K562 (cell line): ENCODE measurements around the gene MPPED1.

Experiments used
- CAMTA2 ChIP-seq: fragments of 250-450 bp; sonication (Bioruptor Pico); conservative IDR thresholded peaks from 2 replicates; pipeline ENCODE4 v1.5.1; 2022
- KDM1A ChIP-seq, 2 experiments: fragments of 450-650 bp; IDR thresholded peaks; 2 replicates each; pipeline ENCODE4 v1.6.1; 2016; ENCODE audit warnings: mild to moderate bottlenecking in 2 of 2
- MTA2 ChIP-seq: fragments of 450-650 bp; IDR thresholded peaks from 2 replicates; pipeline ENCODE4 v1.6.1; 2016; ENCODE audit warnings: low read depth
- MTF1 ChIP-seq: fragments of 250-450 bp; sonication (Bioruptor Pico); IDR thresholded peaks from 2 replicates; pipeline ENCODE4 v1.9.0; 2021; ENCODE audit warnings: moderate library complexity, mild to moderate bottlenecking, inconsistent platforms, borderline replicate concordance
- POLR2AphosphoS2 ChIP-seq: IDR thresholded peaks from 2 replicates; pipeline ENCODE4 v1.6.1; 2012; ENCODE audit warnings: low read length, improper control_type of control experiment
- RAD21 ChIP-seq, 2 experiments: fragments of 250-450 bp in 1 of 2; fragments of 450-650 bp in 1 of 2; sonication (Bioruptor Pico) in 1 of 2; formaldehyde crosslinking in 1 of 2; IDR thresholded peaks in 1 of 2; conservative IDR thresholded peaks in 1 of 2; 2 replicates each; pipeline versions ENCODE4 v1.4.0 to v1.8.0; 2020 to 2022; ENCODE audit warnings: mild to moderate bottlenecking in 2 of 2, moderate library complexity in 1 of 2
- TCF3 ChIP-seq: sonication (generic); formaldehyde crosslinking; IDR thresholded peaks from 2 replicates; pipeline ENCODE4 v1.4.0; 2020; ENCODE audit warnings: mild to moderate bottlenecking, missing genetic modification reagents
- ZBTB26 ChIP-seq: fragments of 450-650 bp; formaldehyde crosslinking; IDR thresholded peaks from 2 replicates; pipeline ENCODE4 v1.4.0; 2022; ENCODE audit warnings: missing genetic modification characterization
- TF ChIP-seq, protein P1 (sequence below), 2 experiments: IDR thresholded peaks; 2 replicates each; pipeline ENCODE4 v1.6.1; 2011; ENCODE audit warnings: borderline replicate concordance in 1 of 2, control low read depth in 1 of 2, low read depth in 1 of 2, low read length in 1 of 2, mild to moderate bottlenecking in 1 of 2, mixed read lengths in 1 of 2, moderate library complexity in 1 of 2; ENCODE audit not compliant: insufficient read depth in 1 of 2, insufficient read length in 1 of 2, poor library complexity in 1 of 2, severe bottlenecking in 1 of 2; ENCODE audit errors: extremely low read depth in 1 of 2

- no peak for TF ChIP-seq KDM1A (IDR thresholded peaks at IDR 0.05)
- TF ChIP-seq TCF3, result no peak
- TF ChIP-seq MTA2, result no peak
- TF ChIP-seq ZBTB26, result no peak
- TF ChIP-seq, protein P1, sequence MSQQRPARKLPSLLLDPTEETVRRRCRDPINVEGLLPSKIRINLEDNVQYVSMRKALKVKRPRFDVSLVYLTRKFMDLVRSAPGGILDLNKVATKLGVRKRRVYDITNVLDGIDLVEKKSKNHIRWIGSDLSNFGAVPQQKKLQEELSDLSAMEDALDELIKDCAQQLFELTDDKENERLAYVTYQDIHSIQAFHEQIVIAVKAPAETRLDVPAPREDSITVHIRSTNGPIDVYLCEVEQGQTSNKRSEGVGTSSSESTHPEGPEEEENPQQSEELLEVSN (IDR thresholded peaks at IDR 0.05; ENCODE audit: borderline replicate concordance in 1 of 2, extremely low read depth in 1 of 2, insufficient read depth in 1 of 2, insufficient read length in 1 of 2, low read depth in 1 of 2, low read length in 1 of 2, poor library complexity in 1 of 2, severe bottlenecking in 1 of 2), result no peak
- TF ChIP-seq CAMTA2 (CRISPR knock-in tag), result no peak
- no peak for TF ChIP-seq POLR2AphosphoS2
- no peak for TF ChIP-seq MTF1 (CRISPR knock-in tag)
- TF ChIP-seq RAD21 (CRISPR knock-in tag; conservative IDR thresholded peaks at IDR 0.05 in 1 of 2, IDR thresholded peaks at IDR 0.05 in 1 of 2), result no peak
Observed at GRCh38 chr22:43421046-43421665, 9.3 kb downstream of the MPPED1 start.
